ENCODE measurements around the gene UBA52. TPM values are rescaled to one million over a fixed set of nuclear protein-coding genes. Genes with fewer than 3 reads are reported as not detected.

The UBA52 gene
- polyA plus RNA-seq, 1 experiment: 1,723 TPM

GRCh38 chr19:18541992-18542940 is 29.4 kb upstream of the UBA52 start:
- DNase-seq (ENCODE audit: low read depth, low spot score): no peak
- Histone ChIP-seq H3K9me3 (ENCODE audit: control insufficient read depth, insufficient read depth, low read length) (no peaks in the 10 kb centered on the region), H3K27ac (ENCODE audit: low read depth, low read length) (peak overlapping the region; percentile 11), H3K4me3 (ENCODE audit: low read depth, low read length) (peak overlapping the region; percentile 74), H3K27me3 (ENCODE audit: control insufficient read depth, insufficient read depth, low read length) (no peaks in the 10 kb centered on the region)
- no peak for TF ChIP-seq CTCF (IDR thresholded peaks at IDR 0.05; ENCODE audit: low read depth, low read length)
- ChIA-PET POLR2A (interaction anchor here (0.6 to 1.0 kb wide), 3 partner anchors 9 to 20 kb away, joined by 3 to 4 read pairs (median 3); partner anchors contain the start of genes ELL and KXD1), CTCF (no interaction called here)

GRCh38 chr19:18542941-18543813 is 28.5 kb upstream of the UBA52 start, which contains the start of gene FKBP8:
TSS of gene FKBP8 (minus strand) at chr19:18543573. CDS start at chr19:18541970, 1,603 bp downstream.
- POLR2A ChIA-PET: interaction anchor here (0.6 to 1.1 kb wide), 3 partner anchors 14 to 47 kb away, joined by 3 to 4 read pairs (median 4); partner anchors contain the start of genes ELL and KXD1
- TF ChIP-seq CTCF (IDR thresholded peaks at IDR 0.05; ENCODE audit: low read depth, low read length): no peak

GRCh38 chr19:18543814-18544475 is 27.7 kb upstream of the UBA52 start:
- peak overlapping the region; percentile 11 for H3K27ac ChIP-seq (ENCODE audit: low read depth, low read length)
- CTCF ChIA-PET: interaction anchor here (1.0 kb wide), 1 partner anchor 93 kb away, joined by 6 read pairs; no protein-coding TSS in a partner anchor
- TF ChIP-seq CTCF (IDR thresholded peaks at IDR 0.05; ENCODE audit: low read depth, low read length): no peak

More at GRCh38 chr19:18542941-18543813, 28.5 kb upstream of the UBA52 start, which contains the start of gene FKBP8:
- CTCF ChIA-PET: interaction anchor here (1.0 kb wide), 1 partner anchor 92 kb away, joined by 6 read pairs; no protein-coding TSS in a partner anchor
- Histone ChIP-seq H3K4me3 (ENCODE audit: low read depth, low read length) (peak within 1 kb of the TSS; percentile 74), H3K9me3 (ENCODE audit: control insufficient read depth, insufficient read depth, low read length) (no peaks in the 10 kb centered on the region), H3K27me3 (ENCODE audit: control insufficient read depth, insufficient read depth, low read length) (no peaks in the 10 kb centered on the region), H3K27ac (ENCODE audit: low read depth, low read length) (peak within 1 kb of the TSS; percentile 11)
- peak; percentile 57 for DNase-seq (ENCODE audit: low read depth, low spot score)

GRCh38 chr19:18551631-18552030 is 20.0 kb upstream of the UBA52 start:
- POLR2A ChIA-PET: interaction anchor here (1.0 kb wide), 1 partner anchor 10 kb away, joined by 3 read pairs; no protein-coding TSS in a partner anchor

More at GRCh38 chr19:18543814-18544475, 27.7 kb upstream of the UBA52 start:
- no peaks in the 10 kb centered on the region for H3K27me3 ChIP-seq (ENCODE audit: control insufficient read depth, insufficient read depth, low read length)
- no peak for DNase-seq (ENCODE audit: low read depth, low spot score)
- H3K9me3 ChIP-seq (ENCODE audit: control insufficient read depth, insufficient read depth, low read length): no peaks in the 10 kb centered on the region
- peak overlapping the region; percentile 52 for H3K4me3 ChIP-seq (ENCODE audit: low read depth, low read length)
- POLR2A ChIA-PET: interaction anchor here (1.1 kb wide), 1 partner anchor 47 kb away, joined by 4 read pairs; no protein-coding TSS in a partner anchor

More at GRCh38 chr19:18551631-18552030, 20.0 kb upstream of the UBA52 start:
- no peak for TF ChIP-seq CTCF (IDR thresholded peaks at IDR 0.05; ENCODE audit: low read depth, low read length)
- Histone ChIP-seq H3K4me3 (ENCODE audit: low read depth, low read length) (no peak overlapping the region), H3K9me3 (ENCODE audit: control insufficient read depth, insufficient read depth, low read length) (no peaks in the 10 kb centered on the region), H3K27me3 (ENCODE audit: control insufficient read depth, insufficient read depth, low read length) (no peaks in the 10 kb centered on the region), H3K27ac (ENCODE audit: low read depth, low read length) (no peak overlapping the region)
- CTCF ChIA-PET: interaction anchor here (0.6 to 1.0 kb wide), 3 partner anchors 82 to 769 kb away, joined by 3 read pairs; no protein-coding TSS in a partner anchor
- DNase-seq (ENCODE audit: low read depth, low spot score): no peak

All from AG04450 (cell line).